ENCODE measurements around the gene CACNB1.
"Not testable (repeated sequence)": the region's sequence is repeated elsewhere in the genome, so short reads cannot be mapped to it uniquely, and the experiment has no call there.

The CACNB1 gene

GRCh38 chr17:39150104-39150634 lies 47.3 kb downstream of the CACNB1 start:
- DNase-seq = no peak

GRCh38 chr17:39147221-39148185 lies 50.0 kb downstream of the CACNB1 start:
- DNase-seq = no peak

DNA sequence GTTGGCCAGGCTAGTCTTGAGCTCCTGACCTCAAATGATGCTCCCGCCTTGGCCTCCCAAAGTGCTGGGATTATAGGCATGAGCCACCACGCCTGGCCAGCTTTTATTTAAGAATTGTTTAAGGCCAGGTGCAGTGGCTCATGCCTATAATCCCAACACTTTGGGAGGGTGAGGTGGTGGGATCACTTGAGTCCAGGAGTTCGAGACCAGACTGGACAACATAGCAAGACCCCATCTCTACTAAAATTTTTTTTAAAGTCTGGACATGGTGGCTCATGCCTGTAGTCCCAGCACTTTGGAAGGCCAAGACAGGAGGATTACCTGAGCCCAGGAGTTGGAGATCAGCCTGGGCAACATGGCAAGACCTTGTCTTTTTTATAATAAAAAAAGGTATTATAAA lies 51.2 kb downstream of the CACNB1 start:
- no peak for DNase-seq

- no peak for DNase-seq
Observed at GRCh38 chr17:39145143-39145542, 52.3 kb downstream of the CACNB1 start.

DNA sequence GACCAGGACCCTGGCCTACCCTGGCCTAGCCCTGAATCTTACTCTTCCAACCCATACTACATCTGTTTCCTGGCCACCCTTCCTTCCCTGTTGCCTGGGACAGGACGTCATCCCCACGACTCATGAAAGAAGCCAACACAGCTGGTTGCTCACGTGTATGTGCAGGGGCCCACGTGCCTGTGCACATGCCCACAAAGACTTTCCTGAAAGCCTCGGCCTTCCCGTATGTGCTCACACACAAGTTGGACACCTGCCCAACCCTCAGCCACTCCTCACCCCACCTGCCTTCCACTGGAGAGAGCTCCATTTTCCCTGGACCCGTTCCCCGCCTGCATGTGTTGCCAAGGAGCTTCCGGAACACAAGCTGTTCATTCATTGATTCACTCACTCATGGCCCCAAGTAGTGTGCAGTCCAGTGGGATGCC lies 53.0 kb downstream of the CACNB1 start:
- peak; percentile 50 for DNase-seq

GRCh38 chr17:39143552-39144093 lies 53.8 kb downstream of the CACNB1 start:
- no peak for DNase-seq

GRCh38 chr17:39141915-39142664 lies 55.4 kb downstream of the CACNB1 start:
- DNase-seq = no peak

GRCh38 chr17:39141294-39141693 lies 56.2 kb downstream of the CACNB1 start:
- no peak for DNase-seq

DNA sequence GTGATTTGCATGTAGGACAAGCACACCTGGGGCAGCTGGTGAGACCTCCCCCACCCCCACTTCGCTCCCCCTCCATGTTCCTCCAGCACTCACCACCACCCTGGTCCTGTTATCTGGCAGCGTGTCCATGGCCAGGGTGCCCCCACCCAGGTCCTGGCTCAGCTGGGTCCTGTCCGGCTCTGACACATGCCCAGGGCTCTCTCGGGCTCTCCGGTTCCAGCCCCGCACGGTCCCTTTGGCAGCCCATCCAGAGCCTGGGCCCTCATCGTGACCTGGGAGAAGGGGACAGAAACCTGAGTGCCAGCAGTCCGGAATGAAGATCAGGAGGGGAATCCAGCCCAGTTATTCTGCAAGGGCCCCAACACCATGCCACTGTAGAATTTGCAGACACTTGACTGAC lies 57.9 kb downstream of the CACNB1 start:
- DNase-seq = no peak

- no peak for DNase-seq
Observed at GRCh38 chr17:39139161-39139511, 58.3 kb downstream of the CACNB1 start.

DNA sequence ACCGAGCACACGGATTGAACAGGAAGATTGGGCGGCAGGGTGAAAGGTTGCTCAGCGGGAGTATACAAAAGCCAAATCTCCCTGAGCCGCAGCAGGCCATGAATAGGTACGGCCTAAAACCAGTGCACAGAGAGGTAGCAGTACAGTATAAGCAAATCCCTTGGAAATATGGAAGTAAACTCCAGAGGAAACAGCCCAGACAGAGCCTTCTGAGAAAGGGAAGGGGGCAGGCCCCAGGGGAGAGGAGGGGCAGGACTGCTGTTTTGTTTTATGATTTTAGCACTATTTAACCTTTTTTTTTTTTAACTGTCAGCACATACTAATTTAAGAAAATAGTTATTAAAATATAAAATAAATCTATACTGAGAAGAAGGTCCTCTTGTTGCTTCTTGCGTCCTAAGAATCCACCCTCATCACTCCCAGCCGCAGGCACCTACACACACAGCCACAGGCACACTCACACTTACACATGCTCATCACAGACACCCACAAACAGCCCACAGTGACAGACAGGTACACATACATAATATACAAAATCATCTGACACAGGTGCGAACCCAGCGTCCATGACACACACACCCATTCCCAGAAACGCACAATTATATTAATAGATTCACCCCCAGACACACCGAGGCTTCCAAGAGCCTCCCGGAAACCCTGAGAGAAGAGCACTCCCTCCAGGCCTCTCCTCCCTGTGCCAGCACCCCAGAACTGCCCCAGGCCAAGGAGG lies 58.9 kb downstream of the CACNB1 start:
- DNase-seq = no peak

DNA sequence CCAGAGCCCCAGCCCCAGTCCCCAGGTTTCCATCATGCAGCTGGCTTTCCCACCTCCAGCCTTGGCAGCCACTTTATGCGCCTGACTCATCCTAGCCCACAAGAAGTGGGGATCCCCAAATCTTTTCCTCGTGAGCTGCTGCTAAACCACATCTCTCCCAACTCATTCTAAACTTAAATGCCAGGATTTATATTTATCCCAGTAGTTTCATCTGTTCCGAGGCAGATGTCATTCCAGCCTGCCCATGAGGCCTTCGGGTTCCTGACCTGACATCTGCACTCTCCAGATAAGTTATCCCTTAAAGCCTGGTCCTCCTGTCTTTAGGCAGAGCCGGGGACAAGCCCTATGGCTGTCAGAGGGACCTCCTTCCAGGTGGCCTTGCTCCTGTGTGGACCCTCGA lies 62.6 kb downstream of the CACNB1 start:
- no peak for DNase-seq

DNA sequence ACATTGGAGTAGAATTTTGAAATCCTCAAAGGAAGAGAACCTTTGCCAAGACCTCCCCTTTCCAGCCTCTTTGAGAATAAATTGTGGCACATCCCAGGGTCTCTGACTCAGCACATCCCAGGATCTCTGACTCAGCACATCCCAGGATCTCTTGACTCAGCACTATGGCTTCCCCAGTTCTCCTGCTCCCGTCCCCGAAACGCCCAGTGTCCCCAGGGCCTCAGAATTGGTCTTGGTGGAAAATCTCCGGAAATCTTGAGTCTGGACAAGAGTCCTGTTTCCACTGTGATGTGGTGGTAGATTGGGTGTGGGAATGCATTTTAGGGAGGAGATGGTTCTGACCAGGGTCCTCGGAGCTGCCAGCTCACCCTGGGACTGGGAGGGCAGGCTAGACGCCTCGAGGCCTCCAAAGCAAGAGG lies 65.3 kb downstream of the CACNB1 start:
- DNase-seq = no peak

DNA sequence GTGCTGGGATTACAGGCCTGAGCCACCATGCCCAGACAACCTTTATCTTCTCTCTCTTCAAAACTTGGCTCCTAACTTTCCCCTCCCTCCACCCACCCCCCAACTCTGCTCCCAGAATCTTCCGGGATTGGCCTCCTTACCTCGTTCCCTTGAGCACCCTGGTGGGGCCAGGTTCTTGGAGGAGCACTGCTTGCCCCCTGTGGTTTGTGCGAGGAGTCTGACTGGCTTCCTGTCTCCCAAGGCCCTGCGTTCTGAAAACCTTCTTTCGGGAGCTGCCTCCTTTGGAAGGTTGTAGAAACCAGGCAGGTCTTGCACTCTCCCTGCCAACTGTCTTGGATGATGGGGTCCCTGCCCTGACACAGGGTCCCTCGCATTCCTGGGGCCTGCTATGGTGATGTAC lies 65.9 kb downstream of the CACNB1 start:
- no peak for DNase-seq

- no peak for DNase-seq
Observed at GRCh38 chr17:39130205-39130604, 67.3 kb downstream of the CACNB1 start.

DNA sequence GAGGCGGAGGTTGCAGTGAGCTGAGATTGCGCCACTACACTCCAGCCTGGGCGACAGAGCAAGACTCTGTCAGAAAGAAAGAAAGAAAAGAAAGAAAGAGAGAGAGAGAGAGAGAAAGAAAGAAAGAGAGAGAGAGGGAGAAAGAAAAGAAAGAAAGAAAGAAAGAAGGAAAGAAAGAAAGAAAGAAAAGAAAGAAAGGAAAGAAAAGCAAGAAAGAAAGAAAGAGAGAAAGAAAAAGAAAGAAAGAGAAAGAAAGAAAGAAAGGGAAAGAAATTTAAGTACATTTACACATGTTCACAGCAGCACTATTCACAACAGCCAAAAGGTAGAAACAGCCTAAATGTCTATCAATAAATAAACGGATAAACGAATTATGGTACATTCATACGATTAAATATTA lies 67.9 kb downstream of the CACNB1 start:
- not testable (repeated sequence) for DNase-seq

- no peak for DNase-seq
Observed at GRCh38 chr17:39126436-39126835, 71.0 kb downstream of the CACNB1 start.

DNA sequence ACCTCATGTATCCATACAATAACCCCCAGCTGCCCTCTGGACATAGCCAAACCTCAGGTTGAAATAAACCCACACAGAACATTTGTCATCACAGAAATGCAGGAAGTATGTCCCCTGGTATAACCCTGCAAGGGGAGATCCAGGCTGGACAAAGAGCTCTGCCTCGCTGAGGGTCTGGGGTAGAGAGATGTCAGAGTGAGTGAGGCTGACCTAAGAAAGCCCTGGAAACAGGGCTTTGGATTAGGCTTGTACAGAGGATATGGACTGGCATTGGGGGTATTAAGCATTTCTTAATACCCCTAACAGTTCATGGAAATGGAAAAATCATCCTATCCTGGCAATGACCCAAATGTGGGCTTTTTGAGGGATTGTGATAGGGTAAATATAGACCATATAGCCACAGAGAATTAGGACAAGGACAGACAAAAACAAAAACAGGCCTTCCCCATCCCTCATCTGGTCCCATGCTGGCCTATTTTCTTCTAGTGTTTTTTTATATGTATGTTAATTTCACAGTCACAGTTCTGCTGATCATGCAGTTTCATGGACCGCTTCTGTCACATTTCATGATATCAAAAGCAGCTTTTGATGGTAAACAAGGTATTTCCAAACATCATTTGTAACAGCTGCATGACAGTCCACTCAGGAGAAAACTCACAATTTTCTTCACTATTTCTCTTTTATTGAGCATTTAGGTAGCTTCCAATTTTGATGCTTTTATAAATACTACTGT lies 72.2 kb downstream of the CACNB1 start:
- DNase-seq = no peak

- no peak for DNase-seq
Observed at GRCh38 chr17:39123627-39124026, 73.8 kb downstream of the CACNB1 start.

Data from COR-L47 (cell line).